Left ventricle myocardium inferior (tissue), 1 donor: Measurements from ENCODE around the gene CCDC141. TPM values are rescaled to one million over a fixed set of nuclear protein-coding genes. Genes with fewer than 3 reads are reported as not detected.

Experiments used
- DNase-seq: peaks from one replicate; pipeline ENCODE4 v3.0.0-alpha.2; 2020
- H3K27ac ChIP-seq: fragments of 200-600 bp; replicated peaks from 2 replicates; pipeline ENCODE4 v1.8.0; 2021
- H3K27me3 ChIP-seq: fragments of 200-600 bp; 2 replicates; pipeline ENCODE4 v1.8.0; 2021; ENCODE audit warnings: low read depth
- H3K36me3 ChIP-seq: fragments of 200-600 bp; 2 replicates; pipeline ENCODE4 v1.8.0; 2021
- H3K4me1 ChIP-seq: fragments of 200-600 bp; 2 replicates; pipeline ENCODE4 v1.8.0; 2021
- H3K4me3 ChIP-seq: fragments of 200-600 bp; 2 replicates; pipeline ENCODE4 v1.8.0; 2021; ENCODE audit warnings: mild to moderate bottlenecking, moderate library complexity
- H3K9me3 ChIP-seq: fragments of 200-600 bp; replicated peaks from 2 replicates; pipeline ENCODE4 v1.8.0; 2021
- intact Hi-C: fragments of 100-400 bp; cut with micrococcal nuclease; formaldehyde crosslinking; loops from one replicate; pipeline ENCODE4 v1.11.0; 2022
- total RNA-seq: library from RNA; stranded (reverse); fragmentation: NEBNext Ultra II Directional; extraction: Animal tissue kit (Norgen Biotek cat#: 25700); gene quantifications from one replicate; pipeline ENCODE4 v1.2.1, GENCODE V29; 2021
- TF ChIP-seq, protein P1 (sequence below): fragments of 200-600 bp; IDR thresholded peaks from 2 replicates; pipeline ENCODE4 v1.8.0; 2021; ENCODE audit warnings: antibody characterized with exemption, mild to moderate bottlenecking, borderline replicate concordance
- donor health status: DM: no; HTN: yes; CAD: no; lungs with severe emphysema.

Gene CCDC141
- total RNA-seq, 1 donor from 2014 or later, result 208 TPM

DNA sequence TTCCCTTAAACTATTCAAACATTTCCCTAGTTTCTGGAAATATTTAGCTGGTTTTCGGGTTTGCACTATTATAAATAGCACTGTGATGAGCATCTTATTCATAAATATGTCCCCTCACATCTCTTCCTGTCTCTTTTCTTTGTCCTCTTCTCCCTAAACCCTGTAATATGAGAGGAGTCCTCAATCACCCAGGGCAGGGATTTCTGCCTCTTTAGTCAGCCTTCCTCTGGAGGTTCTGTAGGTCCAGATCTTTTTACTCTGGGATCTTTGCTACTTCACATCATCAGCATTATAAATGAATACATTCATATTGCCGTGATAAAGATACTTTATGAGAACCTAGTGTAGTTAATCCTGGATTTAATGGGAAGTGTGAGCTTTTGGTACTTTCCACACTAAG lies 154.8 kb downstream of the CCDC141 start:
- Histone ChIP-seq H3K4me3 (no peak overlapping the region), H3K9me3 (no peaks in the 10 kb centered on the region), H3K27me3 (no peaks in the 10 kb centered on the region), H3K36me3 (no peaks in the 10 kb centered on the region), H3K27ac (peak overlapping the region; percentile 36), H3K4me1 (peaks cover 63% of the 10 kb centered on the region)
- intact Hi-C loops, result no loop called here
- no peak for DNase-seq
- TF ChIP-seq, protein P1, sequence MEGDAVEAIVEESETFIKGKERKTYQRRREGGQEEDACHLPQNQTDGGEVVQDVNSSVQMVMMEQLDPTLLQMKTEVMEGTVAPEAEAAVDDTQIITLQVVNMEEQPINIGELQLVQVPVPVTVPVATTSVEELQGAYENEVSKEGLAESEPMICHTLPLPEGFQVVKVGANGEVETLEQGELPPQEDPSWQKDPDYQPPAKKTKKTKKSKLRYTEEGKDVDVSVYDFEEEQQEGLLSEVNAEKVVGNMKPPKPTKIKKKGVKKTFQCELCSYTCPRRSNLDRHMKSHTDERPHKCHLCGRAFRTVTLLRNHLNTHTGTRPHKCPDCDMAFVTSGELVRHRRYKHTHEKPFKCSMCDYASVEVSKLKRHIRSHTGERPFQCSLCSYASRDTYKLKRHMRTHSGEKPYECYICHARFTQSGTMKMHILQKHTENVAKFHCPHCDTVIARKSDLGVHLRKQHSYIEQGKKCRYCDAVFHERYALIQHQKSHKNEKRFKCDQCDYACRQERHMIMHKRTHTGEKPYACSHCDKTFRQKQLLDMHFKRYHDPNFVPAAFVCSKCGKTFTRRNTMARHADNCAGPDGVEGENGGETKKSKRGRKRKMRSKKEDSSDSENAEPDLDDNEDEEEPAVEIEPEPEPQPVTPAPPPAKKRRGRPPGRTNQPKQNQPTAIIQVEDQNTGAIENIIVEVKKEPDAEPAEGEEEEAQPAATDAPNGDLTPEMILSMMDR, result no peak

GRCh38 chr2:178892751-178893625 lies 156.9 kb downstream of the CCDC141 start:
- Histone ChIP-seq H3K9me3 (no peaks in the 10 kb centered on the region), H3K4me3 (no peak overlapping the region), H3K27ac (peak overlapping the region; percentile 71), H3K36me3 (no peaks in the 10 kb centered on the region), H3K27me3 (no peaks in the 10 kb centered on the region), H3K4me1 (peaks cover 65% of the 10 kb centered on the region)
- no peak for DNase-seq
- TF ChIP-seq, protein P1, result no peak
- intact Hi-C loops, result no loop called here

GRCh38 chr2:178891959-178892485 lies 157.9 kb downstream of the CCDC141 start:
- intact Hi-C loops, result no loop called here
- no peaks in the 10 kb centered on the region for H3K36me3 ChIP-seq
- H3K4me3 ChIP-seq, result no peak overlapping the region
- no peaks in the 10 kb centered on the region for H3K27me3 ChIP-seq
- H3K4me1 ChIP-seq, result peaks cover 65% of the 10 kb centered on the region
- no peaks in the 10 kb centered on the region for H3K9me3 ChIP-seq
- H3K27ac ChIP-seq, result peak overlapping the region; percentile 71
- TF ChIP-seq, protein P1, result no peak
- DNase-seq, result no peak

GRCh38 chr2:178891265-178891958 lies 158.5 kb downstream of the CCDC141 start:
- Histone ChIP-seq H3K4me1 (peaks cover 62% of the 10 kb centered on the region), H3K27ac (peak overlapping the region; percentile 71), H3K27me3 (no peaks in the 10 kb centered on the region), H3K36me3 (no peaks in the 10 kb centered on the region), H3K4me3 (no peak overlapping the region), H3K9me3 (no peaks in the 10 kb centered on the region)
- intact Hi-C loops, result no loop called here
- DNase-seq, result no peak
- TF ChIP-seq, protein P1, result peak; percentile 97

DNA sequence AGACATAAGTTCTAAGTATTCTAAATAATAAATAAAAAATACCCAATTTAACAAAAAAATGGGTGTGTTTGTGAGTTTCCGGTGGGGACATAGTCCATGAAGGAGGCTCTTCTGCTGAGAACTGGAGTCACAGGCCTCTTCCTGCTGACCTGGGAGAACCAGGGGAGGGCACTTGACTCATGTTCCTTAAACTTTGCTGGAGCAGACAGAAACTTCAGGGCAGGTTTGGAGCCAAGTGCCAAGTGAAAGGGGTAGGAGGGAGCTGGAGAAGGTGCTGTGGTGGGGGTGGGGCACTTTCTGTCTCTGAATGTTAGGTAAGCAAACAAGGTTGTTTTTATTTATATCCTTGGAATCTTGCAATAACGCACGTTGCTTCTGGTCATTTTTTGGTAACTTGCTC lies 163.9 kb downstream of the CCDC141 start:
- intact Hi-C loops, result no loop called here
- DNase-seq, result no peak

More for the DNA sequence above, 163.9 kb downstream of the CCDC141 start:
- Histone ChIP-seq H3K36me3 (peaks cover 7% of the 10 kb centered on the region), H3K27me3 (no peaks in the 10 kb centered on the region), H3K4me1 (peaks cover 59% of the 10 kb centered on the region), H3K9me3 (no peaks in the 10 kb centered on the region), H3K4me3 (no peak overlapping the region), H3K27ac (peak overlapping the region; percentile 15)
- TF ChIP-seq, protein P1, result no peak
